GM18951 (cell line): Measurements from ENCODE around the gene ILK.

Experiments
- POLR2A ChIP-seq: IDR thresholded peaks from 4 replicates; pipeline ENCODE4 v1.6.1; 2011; ENCODE audit warnings: mild to moderate bottlenecking; ENCODE audit not compliant: insufficient read length, insufficient read depth; ENCODE audit errors: extremely low read depth
- in situ Hi-C: fragments of 300-500 bp; cut with MboI; formaldehyde crosslinking; loops from one replicate; pipeline ENCODE4 v1.12.0; 2022; ENCODE audit warnings: low sequenced_read_pairs, mixed read lengths, inconsistent platforms; ENCODE audit not compliant: unreplicated experiment

ILK gene

GRCh38 chr11:6603287-6604080 is at the start of gene ILK, which contains the start of gene RRP8:
TSS of gene ILK (plus strand) at chr11:6603774. CDS start at chr11:6604272, 498 bp downstream.
TSS of gene RRP8 (minus strand) at chr11:6603616. CDS start at chr11:6603502, 114 bp downstream.
- in situ Hi-C loops: loop anchor here (5.0 kb wide), 1 partner anchor 74 kb away; no protein-coding TSS in a partner anchor
- TF ChIP-seq POLR2A: peak; percentile 77

DNA sequence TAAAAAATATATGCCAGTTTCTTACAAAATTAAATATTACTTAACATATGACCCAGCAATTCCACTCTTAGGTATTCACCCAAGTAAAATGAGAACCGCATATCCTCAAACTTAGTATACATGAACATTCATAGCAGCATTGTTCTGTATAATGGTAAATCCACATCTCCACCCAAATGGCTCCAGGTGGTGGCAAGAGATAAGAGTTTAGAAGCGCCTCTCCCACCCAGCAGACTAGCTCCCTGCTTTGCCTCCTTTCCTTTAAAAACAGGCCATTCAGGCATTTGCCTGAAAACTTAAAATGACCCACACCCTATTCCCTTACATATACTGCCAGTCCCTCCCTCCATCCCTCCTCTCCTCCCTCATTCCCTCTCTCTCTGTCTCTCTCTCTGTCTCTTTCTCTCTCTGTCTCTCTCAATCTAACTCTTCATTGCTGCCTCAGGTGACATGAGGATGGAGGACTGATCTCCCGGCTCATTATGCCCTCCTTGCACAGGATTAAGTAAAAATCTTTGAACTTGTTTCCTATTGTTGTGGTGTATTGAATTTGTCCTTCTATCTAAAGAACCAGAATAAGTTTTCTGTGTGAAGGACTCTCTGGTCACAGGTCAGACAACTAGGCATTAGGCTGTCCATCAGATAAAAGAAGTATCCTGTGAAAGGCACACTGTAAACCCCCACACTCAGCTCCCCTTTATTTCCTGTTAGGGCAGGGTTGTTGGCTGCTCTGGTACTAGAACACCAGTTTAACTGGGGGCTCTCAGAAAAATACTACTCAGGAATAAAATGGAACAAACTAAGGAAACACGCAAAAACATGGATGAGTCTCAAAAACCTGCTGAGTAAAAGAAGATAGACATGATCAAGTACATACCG is 48.5 kb upstream of the ILK start:
- in situ Hi-C loops: no loop called here

GRCh38 chr11:6556139-6556949 is 47.2 kb upstream of the ILK start:
- in situ Hi-C loops: no loop called here
- no peak for TF ChIP-seq POLR2A

More for the DNA sequence above, 48.5 kb upstream of the ILK start:
- TF ChIP-seq POLR2A: no peak

GRCh38 chr11:6557063-6557462 is 46.5 kb upstream of the ILK start:
- in situ Hi-C loops: no loop called here
- no peak for TF ChIP-seq POLR2A

- in situ Hi-C loops: no loop called here
- TF ChIP-seq POLR2A: no peak
Observed at GRCh38 chr11:6557761-6558674, 45.6 kb upstream of the ILK start.

GRCh38 chr11:6559369-6559768 is 44.2 kb upstream of the ILK start:
- in situ Hi-C loops: no loop called here
- no peak for TF ChIP-seq POLR2A

DNA sequence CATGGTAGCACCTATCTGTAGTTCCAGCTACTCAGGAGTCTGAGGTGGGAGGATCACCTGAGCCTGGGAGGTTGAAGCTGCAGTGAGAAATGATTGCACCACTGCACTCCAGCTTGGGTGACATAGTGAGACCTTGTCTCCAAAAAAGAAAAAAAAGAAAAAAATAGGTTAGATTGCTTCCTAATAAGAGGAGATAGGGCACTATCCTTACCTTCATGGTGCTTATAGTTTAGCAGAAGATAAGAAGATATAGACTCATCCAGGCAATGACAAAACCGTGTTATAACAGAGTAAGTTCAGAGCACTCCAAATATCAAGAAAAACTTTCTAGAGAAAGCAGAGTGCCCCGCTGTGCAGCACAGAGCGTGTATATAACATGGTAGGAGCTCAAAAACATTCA is 42.3 kb upstream of the ILK start:
- in situ Hi-C loops: no loop called here
- TF ChIP-seq POLR2A: no peak

GRCh38 chr11:6563121-6563619 is 40.4 kb upstream of the ILK start:
- in situ Hi-C loops: no loop called here
- TF ChIP-seq POLR2A: no peak

DNA sequence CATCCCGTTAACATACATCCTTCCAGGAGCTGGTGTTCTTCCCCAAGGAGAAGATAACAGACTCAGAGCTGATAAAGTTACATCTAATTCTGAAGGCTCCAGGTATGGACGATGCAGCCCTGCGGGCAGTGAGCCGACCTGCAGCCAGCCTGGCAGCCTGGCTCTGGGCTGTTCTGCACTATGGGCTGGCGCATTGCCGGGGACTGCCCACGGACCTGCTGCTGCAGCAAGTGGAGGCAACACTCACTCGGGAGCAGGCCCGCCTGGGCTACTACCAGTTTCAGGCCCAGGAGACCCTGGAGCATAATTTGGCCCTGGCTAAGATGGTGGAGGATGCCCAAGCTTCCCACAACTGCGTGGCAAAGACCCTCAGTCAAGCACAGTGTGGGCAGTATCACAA is 39.9 kb upstream of the ILK start:
- no peak for TF ChIP-seq POLR2A
- in situ Hi-C loops: no loop called here

DNA sequence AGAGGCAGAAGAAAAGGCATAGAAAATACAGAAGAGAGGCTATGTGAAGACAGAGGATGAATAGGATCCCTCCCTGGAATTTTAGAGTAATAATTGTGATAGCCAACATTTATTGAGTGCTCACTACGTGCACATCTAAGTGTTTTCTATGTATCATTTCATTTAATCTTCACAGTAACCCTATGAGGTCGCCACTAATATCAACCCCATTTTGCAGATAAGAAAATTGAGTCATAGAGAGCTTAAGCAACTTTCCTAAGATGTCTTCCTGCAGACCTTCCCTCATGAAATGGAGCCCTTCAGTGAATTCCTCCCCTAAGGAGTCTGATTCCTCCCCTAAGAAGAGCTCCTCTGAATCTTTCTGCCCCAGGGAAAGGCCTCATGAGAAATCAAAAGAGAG is 38.2 kb upstream of the ILK start:
- in situ Hi-C loops: no loop called here
- no peak for TF ChIP-seq POLR2A

- in situ Hi-C loops: no loop called here
- no peak for TF ChIP-seq POLR2A
Observed at GRCh38 chr11:6565988-6566703, 37.4 kb upstream of the ILK start.
